Astrocyte (in vitro differentiated cells and primary cell): ENCODE data around the gene ACTN4. TPM values are rescaled to one million over a fixed set of nuclear protein-coding genes. Genes with fewer than 3 reads are reported as not detected.

Source experiments
- DNase-seq: peaks from one replicate; pipeline ENCODE4 v3.0.0-alpha.2; 2010; ENCODE audit warnings: low read depth
- FAIRE-seq: peaks from 2 replicates; lab custom pipeline; 2011; peaks lifted over from hg19 to GRCh38; lab: Jason Lieb, UNC
- H2AFZ ChIP-seq: 2 replicates; pipeline ENCODE4 v1.6.0; 2012; ENCODE audit warnings: low read depth, low read length, inconsistent platforms
- H3K27ac ChIP-seq: 2 replicates; pipeline ENCODE4 v1.5.1; 2011; ENCODE audit warnings: low read depth, low read length, inconsistent platforms
- H3K27me3 ChIP-seq: 2 replicates; pipeline ENCODE4 v1.6.0; 2011; ENCODE audit warnings: low read length, inconsistent platforms; ENCODE audit not compliant: insufficient read depth
- H3K36me3 ChIP-seq: 2 replicates; pipeline ENCODE4 v1.5.1; 2011; ENCODE audit warnings: low read length, inconsistent platforms; ENCODE audit not compliant: insufficient read depth
- H3K4me1 ChIP-seq: 2 replicates; pipeline ENCODE4 v1.5.1; 2011; ENCODE audit warnings: low read length, inconsistent platforms; ENCODE audit not compliant: insufficient read depth
- H3K4me2 ChIP-seq: 2 replicates; pipeline ENCODE4 v1.6.0; 2012; ENCODE audit warnings: low read length, inconsistent platforms
- H3K4me3 ChIP-seq: 2 replicates; pipeline ENCODE4 v1.5.1; 2011; ENCODE audit warnings: low read depth, mild to moderate bottlenecking, low read length, inconsistent platforms; ENCODE audit not compliant: insufficient read depth
- H3K79me2 ChIP-seq: 2 replicates; pipeline ENCODE4 v1.6.0; 2012; ENCODE audit warnings: mild to moderate bottlenecking, low read length, inconsistent platforms; ENCODE audit not compliant: insufficient read depth
- H3K9ac ChIP-seq: 2 replicates; pipeline ENCODE4 v1.6.0; 2012; ENCODE audit warnings: mild to moderate bottlenecking, low read length, inconsistent platforms
- H3K9me3 ChIP-seq: 2 replicates; pipeline ENCODE4 v1.5.1; 2012; ENCODE audit warnings: low read depth, mild to moderate bottlenecking, low read length, inconsistent platforms; ENCODE audit not compliant: insufficient read depth
- H4K20me1 ChIP-seq: 2 replicates; pipeline ENCODE4 v1.6.0; 2012; ENCODE audit warnings: low read length, inconsistent platforms; ENCODE audit not compliant: insufficient read depth
- H3K27ac Mint-ChIP-seq: one replicate; pipeline ENCODE4 v1.8.0; 2021; ENCODE audit warnings: mild to moderate bottlenecking, mixed read lengths; ENCODE audit not compliant: unreplicated experiment
- H3K27me3 Mint-ChIP-seq: one replicate; pipeline ENCODE4 v1.8.0; 2021; ENCODE audit warnings: low read depth, mixed read lengths; ENCODE audit not compliant: unreplicated experiment
- H3K36me3 Mint-ChIP-seq: one replicate; pipeline ENCODE4 v1.8.0; 2021; ENCODE audit warnings: low read depth, mixed read lengths; ENCODE audit not compliant: unreplicated experiment
- H3K4me1 Mint-ChIP-seq: one replicate; pipeline ENCODE4 v1.8.0; 2021; ENCODE audit warnings: low read depth, mixed read lengths; ENCODE audit not compliant: unreplicated experiment
- H3K4me3 Mint-ChIP-seq: one replicate; pipeline ENCODE4 v1.8.0; 2021; ENCODE audit warnings: mild to moderate bottlenecking, moderate library complexity, mixed read lengths; ENCODE audit not compliant: unreplicated experiment
- H3K9me3 Mint-ChIP-seq: one replicate; pipeline ENCODE4 v1.8.0; 2021; ENCODE audit warnings: mild to moderate bottlenecking, mixed read lengths; ENCODE audit not compliant: unreplicated experiment
- CTCF ChIP-seq: IDR thresholded peaks from 2 replicates; pipeline ENCODE4 v1.5.1; 2011; ENCODE audit warnings: low read depth, mild to moderate bottlenecking, inconsistent platforms, low read length, moderate library complexity; ENCODE audit not compliant: insufficient read depth
- EZH2 ChIP-seq: IDR thresholded peaks from 2 replicates; pipeline ENCODE4 v1.6.1; 2012; ENCODE audit warnings: mild to moderate bottlenecking, low read length, inconsistent platforms; ENCODE audit not compliant: insufficient read depth
- total RNA-seq: library from RNA; stranded (reverse); gene quantifications from 2 replicates; pipeline ENCODE4 v1.2.1, GENCODE V29; 2021

ACTN4 gene
- total RNA-seq, 1 donor from 2014 or later = 879 TPM

- peak overlapping the region; percentile 36 for H3K4me3 Mint-ChIP-seq
- Histone ChIP-seq H3K36me3 (peaks cover 6% of the 10 kb centered on the region), H3K4me1 (peaks cover 15% of the 10 kb centered on the region), H3K27ac (no peak overlapping the region), H3K4me3 (no peak overlapping the region), H3K4me2 (no peak overlapping the region), H3K27me3 (no peaks in the 10 kb centered on the region), H3K79me2 (peaks cover 22% of the 10 kb centered on the region), H3K9ac (no peak overlapping the region), H3K9me3 (no peaks in the 10 kb centered on the region), H2AFZ (no peak overlapping the region), H4K20me1 (peaks cover 10% of the 10 kb centered on the region)
- no peak overlapping the region for H3K27ac Mint-ChIP-seq
- H3K36me3 Mint-ChIP-seq = peaks cover 3% of the 10 kb centered on the region
- H3K4me1 Mint-ChIP-seq = peaks cover 8% of the 10 kb centered on the region
- no peaks in the 10 kb centered on the region for H3K9me3 Mint-ChIP-seq
- FAIRE-seq = no peak
- TF ChIP-seq CTCF = no peak
- no peak for TF ChIP-seq EZH2
- H3K27me3 Mint-ChIP-seq = peaks cover under 1% of the 10 kb centered on the region
- no peak for DNase-seq
Measured at GRCh38 chr19:38616265-38616664, 31.2 kb upstream of the ACTN4 start.

- Histone ChIP-seq H2AFZ (peak overlapping the region; percentile 56), H3K36me3 (peaks cover 10% of the 10 kb centered on the region), H3K9me3 (no peaks in the 10 kb centered on the region), H3K27ac (no peak overlapping the region), H3K9ac (no peak overlapping the region), H3K27me3 (no peaks in the 10 kb centered on the region), H4K20me1 (peaks cover 16% of the 10 kb centered on the region), H3K4me2 (no peak overlapping the region), H3K4me3 (no peak overlapping the region), H3K4me1 (peaks cover 15% of the 10 kb centered on the region), H3K79me2 (peaks cover 26% of the 10 kb centered on the region)
- DNase-seq (no peak), FAIRE-seq (no peak)
- Mint-ChIP-seq H3K27me3 (no peaks in the 10 kb centered on the region), H3K27ac (no peak overlapping the region), H3K9me3 (no peaks in the 10 kb centered on the region), H3K4me3 (no peak overlapping the region), H3K4me1 (peaks cover 8% of the 10 kb centered on the region), H3K36me3 (peaks cover 3% of the 10 kb centered on the region)
- TF ChIP-seq CTCF = no peak
- TF ChIP-seq EZH2 = no peak
Measured at GRCh38 chr19:38617283-38617763, 30.1 kb upstream of the ACTN4 start.

- Mint-ChIP-seq H3K4me3 (peak within 1 kb of the TSS; percentile 100), H3K9me3 (no peaks in the 10 kb centered on the region), H3K27me3 (no peaks in the 10 kb centered on the region), H3K4me1 (peaks cover 8% of the 10 kb centered on the region), H3K27ac (peak within 1 kb of the TSS; percentile 99), H3K36me3 (peaks cover 3% of the 10 kb centered on the region)
- TF ChIP-seq EZH2 (no peak), CTCF (no peak)
- H3K4me2 ChIP-seq = peak within 1 kb of the TSS; percentile 99
- H4K20me1 ChIP-seq = peaks cover 16% of the 10 kb centered on the region
- FAIRE-seq (no peak), DNase-seq (no peak)
- peaks cover 15% of the 10 kb centered on the region for H3K4me1 ChIP-seq
- peak within 1 kb of the TSS; percentile 100 for H3K4me3 ChIP-seq
- H3K79me2 ChIP-seq = peaks cover 26% of the 10 kb centered on the region
- peaks cover 10% of the 10 kb centered on the region for H3K36me3 ChIP-seq
- H3K9ac ChIP-seq = peak within 1 kb of the TSS; percentile 98
- peak within 1 kb of the TSS; percentile 59 for H3K27ac ChIP-seq
- peak within 1 kb of the TSS; percentile 95 for H2AFZ ChIP-seq
- H3K9me3 ChIP-seq = no peaks in the 10 kb centered on the region
- H3K27me3 ChIP-seq = no peaks in the 10 kb centered on the region
Measured at GRCh38 chr19:38617764-38618589, 29.5 kb upstream of the ACTN4 start, which contains the start of gene MAP4K1. MAP4K1 (minus strand) TSS chr19:38617953; CDS start chr19:38617895, 58 bp downstream.
